Mesenchymal stem cell (in vitro differentiated cells and primary cell): ENCODE measurements around the gene FAM3B.
A peak's percentile ranks its signal among the peaks of the same experiment; 100 is the strongest.

Experiments
- DNase-seq: peaks from one replicate; pipeline ENCODE4 v3.0.0-alpha.2; 2013
- H2AFZ ChIP-seq: one replicate; pipeline ENCODE4 v1.6.1; 2013; ENCODE audit warnings: low read depth, mild to moderate bottlenecking, control low read depth, inconsistent platforms, low read length, moderate library complexity
- H2AK5ac ChIP-seq: 2 replicates; pipeline ENCODE4 v1.6.1; 2013; ENCODE audit warnings: low read length, moderate library complexity, mild to moderate bottlenecking, inconsistent platforms; ENCODE audit not compliant: severe bottlenecking
- H2BK120ac ChIP-seq: one replicate; pipeline ENCODE4 v1.6.1; 2013; ENCODE audit warnings: low read depth, mild to moderate bottlenecking, inconsistent platforms, low read length, moderate library complexity
- H2BK12ac ChIP-seq, 2 experiments: one replicate each; pipeline ENCODE4 v1.6.1; 2013; ENCODE audit warnings: inconsistent platforms in 2 of 2, low read length in 2 of 2, mild to moderate bottlenecking in 2 of 2, moderate library complexity in 2 of 2, control low read depth in 1 of 2
- H2BK15ac ChIP-seq: one replicate; pipeline ENCODE4 v1.6.1; 2013; ENCODE audit warnings: mild to moderate bottlenecking, low read depth, inconsistent platforms; ENCODE audit not compliant: poor library complexity, severe bottlenecking
- H2BK5ac ChIP-seq: 2 replicates; pipeline ENCODE4 v1.6.1; 2013; ENCODE audit warnings: low read depth, mild to moderate bottlenecking, low read length, control low read depth, inconsistent platforms; ENCODE audit not compliant: poor library complexity, severe bottlenecking
- H3K14ac ChIP-seq, 2 experiments: one replicate each; pipeline ENCODE4 v1.6.1; 2013; ENCODE audit warnings: inconsistent platforms in 2 of 2, low read length in 2 of 2, control low read depth in 1 of 2, mild to moderate bottlenecking in 1 of 2, moderate library complexity in 1 of 2
- H3K18ac ChIP-seq, 2 experiments: one replicate each; pipeline ENCODE4 v1.6.1; 2013; ENCODE audit warnings: inconsistent platforms in 2 of 2, low read length in 2 of 2, control low read depth in 1 of 2, low read depth in 1 of 2, mild to moderate bottlenecking in 1 of 2
- H3K23ac ChIP-seq, 2 experiments: one replicate each; pipeline ENCODE4 v1.6.1; 2013; ENCODE audit warnings: inconsistent platforms in 2 of 2, low read length in 2 of 2, mild to moderate bottlenecking in 2 of 2, moderate library complexity in 2 of 2, control low read depth in 1 of 2
- H3K27ac ChIP-seq: 2 replicates; pipeline ENCODE4 v1.5.1; 2013; ENCODE audit warnings: mild to moderate bottlenecking, moderate library complexity, low read length, control low read depth, inconsistent platforms; ENCODE audit not compliant: poor library complexity, severe bottlenecking
- H3K27me3 ChIP-seq, 2 experiments: 2 replicates each; pipeline versions ENCODE4 v1.6.1 to v1.7.0; 2013; ENCODE audit warnings: low read length in 2 of 2, mild to moderate bottlenecking in 2 of 2, moderate library complexity in 2 of 2, control low read depth in 1 of 2, inconsistent platforms in 1 of 2; ENCODE audit not compliant: control insufficient read depth in 1 of 2, insufficient read depth in 1 of 2
- H3K36me3 ChIP-seq, 2 experiments: 2 replicates each; pipeline versions ENCODE4 v1.6.1 to v1.7.0; 2013; ENCODE audit warnings: low read length in 2 of 2, control low read depth in 1 of 2, inconsistent platforms in 1 of 2, low read depth in 1 of 2, mild to moderate bottlenecking in 1 of 2; ENCODE audit not compliant: insufficient read depth in 2 of 2, control insufficient read depth in 1 of 2
- H3K4ac ChIP-seq, 2 experiments: one replicate each; pipeline ENCODE4 v1.6.1; 2013; ENCODE audit warnings: inconsistent platforms in 2 of 2, low read length in 2 of 2, mild to moderate bottlenecking in 2 of 2, moderate library complexity in 2 of 2, control low read depth in 1 of 2, low read depth in 1 of 2
- H3K4me1 ChIP-seq: 2 replicates; pipeline ENCODE4 v1.6.1; 2013; ENCODE audit warnings: low read depth, low read length, control low read depth; ENCODE audit not compliant: control insufficient read depth, insufficient read depth
- H3K4me2 ChIP-seq: 2 replicates; pipeline ENCODE4 v1.6.1; 2013; ENCODE audit warnings: low read length, mild to moderate bottlenecking, inconsistent platforms; ENCODE audit not compliant: poor library complexity, severe bottlenecking
- H3K4me3 ChIP-seq, 2 experiments: 2 replicates each; pipeline versions ENCODE4 v1.5.1 to v1.7.0; 2013; ENCODE audit warnings: low read length in 2 of 2, mild to moderate bottlenecking in 2 of 2, control low read depth in 1 of 2, low read depth in 1 of 2; ENCODE audit not compliant: insufficient read depth in 1 of 2
- H3K79me1 ChIP-seq: replicated peaks from 2 replicates; pipeline ENCODE4 v1.6.1; 2013; ENCODE audit warnings: mild to moderate bottlenecking, control low read depth, low read length, inconsistent platforms; ENCODE audit not compliant: poor library complexity, severe bottlenecking
- H3K9ac ChIP-seq: 2 replicates; pipeline ENCODE4 v1.7.0; 2013; ENCODE audit warnings: mild to moderate bottlenecking, low read length, moderate library complexity
- H3K9me3 ChIP-seq: 2 replicates; pipeline ENCODE4 v1.7.0; 2013; ENCODE audit warnings: mild to moderate bottlenecking, low read length; ENCODE audit not compliant: control insufficient read depth
- H4K8ac ChIP-seq: one replicate; pipeline ENCODE4 v1.6.1; 2013; ENCODE audit warnings: inconsistent platforms, mild to moderate bottlenecking, low read length, moderate library complexity
- H4K91ac ChIP-seq: one replicate; pipeline ENCODE4 v1.6.1; 2013; ENCODE audit warnings: mild to moderate bottlenecking, low read length, inconsistent platforms
- WGBS: methylation state at CpG from one replicate; pipeline ENCODE4 v1.1.7; 2013; ENCODE audit warnings: mixed read lengths; 5-methylcytosine and 5-hydroxymethylcytosine counted together

FAM3B gene

DNA sequence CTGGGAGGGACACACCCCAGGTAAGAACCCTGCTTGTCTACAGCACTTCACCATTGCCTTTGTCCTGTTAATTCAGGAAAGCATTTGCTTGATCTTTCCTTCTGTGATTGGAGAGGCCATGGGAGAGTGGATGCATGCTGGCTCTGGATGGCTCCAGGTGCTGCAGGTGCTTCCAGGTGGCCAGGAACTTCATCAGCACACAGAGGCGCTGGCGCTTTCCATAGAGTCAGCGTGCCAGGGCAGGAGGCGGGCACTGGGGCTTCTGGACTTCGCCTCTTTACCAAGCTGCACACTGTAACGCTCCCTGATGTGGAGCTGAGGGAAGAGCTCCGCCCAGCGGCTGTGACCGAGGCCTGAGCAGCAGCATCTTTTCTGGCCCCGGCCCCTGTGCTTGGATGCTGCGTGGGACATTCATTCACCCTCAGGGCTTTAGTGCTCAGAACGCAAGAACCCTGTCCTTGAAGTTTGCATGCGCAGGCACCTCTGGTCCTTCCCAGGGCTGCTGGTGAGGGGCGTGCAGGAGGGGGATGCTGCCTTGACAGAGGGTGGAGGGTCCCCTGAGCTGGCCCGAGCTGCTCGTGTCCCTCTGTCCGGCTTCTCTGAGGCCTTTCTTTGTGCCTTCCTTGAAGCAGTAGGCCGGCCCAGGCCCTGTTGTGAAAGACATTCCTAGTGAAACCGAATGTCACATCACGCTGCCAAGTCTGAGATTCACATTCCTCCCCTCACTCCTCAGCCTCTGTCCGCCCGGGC, 43.6 kb downstream of the FAM3B start:
- 62% methylated on average over 19 of the region's 22 CpGs for WGBS
- Histone ChIP-seq H3K4me2 (no peak overlapping the region), H3K4ac (no peak overlapping the region)

DNA sequence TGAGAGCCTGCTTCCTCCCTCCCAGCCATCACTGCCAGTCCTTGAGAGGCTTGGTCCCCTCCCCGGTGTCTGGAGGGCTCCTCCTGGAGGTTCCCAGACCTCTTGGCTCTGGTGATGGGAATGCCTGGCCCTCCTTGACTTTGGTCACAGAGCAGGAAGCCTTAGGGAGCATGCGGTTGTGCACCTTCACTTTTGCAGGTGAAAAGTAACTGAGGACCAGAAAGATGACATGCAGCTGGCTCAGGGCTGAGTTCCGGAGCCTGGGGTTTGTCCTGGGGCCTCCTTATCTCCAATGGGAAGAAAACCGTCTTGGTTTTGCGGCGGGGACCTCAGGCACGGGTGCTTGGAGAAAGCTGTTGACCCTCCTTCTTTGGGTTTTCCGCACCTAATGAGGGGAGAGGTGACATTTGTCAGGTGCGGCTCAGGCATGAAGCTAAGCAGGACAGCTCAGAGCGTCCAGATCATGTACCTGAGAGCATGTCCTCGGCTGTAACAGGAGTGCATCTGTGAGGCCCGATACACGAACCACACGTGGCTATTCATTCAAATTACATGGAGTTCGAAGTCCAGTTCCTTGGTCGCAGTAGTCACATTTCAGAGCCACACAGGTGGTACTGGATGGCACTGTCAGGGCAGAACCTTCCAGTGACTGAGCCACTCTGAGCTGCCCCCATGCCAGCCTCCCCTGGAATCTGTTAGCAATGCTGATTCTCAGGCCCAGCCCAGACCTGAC, 44.6 kb downstream of the FAM3B start:
- peak overlapping the region in 1 of 2 experiments; percentile 90 for H3K4me3 ChIP-seq
- WGBS = 87% methylated on average over 16 of the region's 16 CpGs
- no peak overlapping the region for H4K8ac ChIP-seq
- H3K9me3 ChIP-seq = no peaks in the 10 kb centered on the region
- H2BK12ac ChIP-seq = no peak overlapping the region
- H3K27ac ChIP-seq = no peak overlapping the region
- no peak for DNase-seq
- H2AK5ac ChIP-seq = no peak overlapping the region
- no peak overlapping the region for H4K91ac ChIP-seq
- no peaks in the 10 kb centered on the region for H3K4me1 ChIP-seq
- H3K79me1 ChIP-seq = no peaks in the 10 kb centered on the region
- H2BK5ac ChIP-seq = no peak overlapping the region
- H2AFZ ChIP-seq = no peak overlapping the region
- H2BK15ac ChIP-seq = no peak overlapping the region
- no peak overlapping the region for H3K18ac ChIP-seq
- H3K27me3 ChIP-seq = peaks cover 0 to 5% of the 10 kb centered on the region in 2 experiments
- H3K4ac ChIP-seq = no peak overlapping the region
- H3K23ac ChIP-seq = no peak overlapping the region
- no peak overlapping the region for H3K14ac ChIP-seq
- no peak overlapping the region for H2BK120ac ChIP-seq
- peaks cover 0 to 15% of the 10 kb centered on the region in 2 experiments for H3K36me3 ChIP-seq
- H3K9ac ChIP-seq = peak overlapping the region; percentile 99
- H3K4me2 ChIP-seq = no peak overlapping the region

More for the DNA sequence above, 43.6 kb downstream of the FAM3B start:
- Histone ChIP-seq H3K4me1 (no peaks in the 10 kb centered on the region), H3K27me3 (peaks cover 0 to 5% of the 10 kb centered on the region in 2 experiments), H3K4me3 (no peak overlapping the region), H3K36me3 (peaks cover 0 to 6% of the 10 kb centered on the region in 2 experiments), H2BK5ac (no peak overlapping the region), H4K8ac (no peak overlapping the region), H3K14ac (no peak overlapping the region), H2AK5ac (no peak overlapping the region), H3K27ac (no peak overlapping the region), H3K9ac (peak overlapping the region; percentile 99), H3K79me1 (no peaks in the 10 kb centered on the region), H2BK12ac (no peak overlapping the region), H3K18ac (no peak overlapping the region), H2BK120ac (no peak overlapping the region), H2BK15ac (no peak overlapping the region), H3K23ac (no peak overlapping the region), H3K9me3 (no peaks in the 10 kb centered on the region), H4K91ac (no peak overlapping the region), H2AFZ (no peak overlapping the region)
- DNase-seq = no peak

DNA sequence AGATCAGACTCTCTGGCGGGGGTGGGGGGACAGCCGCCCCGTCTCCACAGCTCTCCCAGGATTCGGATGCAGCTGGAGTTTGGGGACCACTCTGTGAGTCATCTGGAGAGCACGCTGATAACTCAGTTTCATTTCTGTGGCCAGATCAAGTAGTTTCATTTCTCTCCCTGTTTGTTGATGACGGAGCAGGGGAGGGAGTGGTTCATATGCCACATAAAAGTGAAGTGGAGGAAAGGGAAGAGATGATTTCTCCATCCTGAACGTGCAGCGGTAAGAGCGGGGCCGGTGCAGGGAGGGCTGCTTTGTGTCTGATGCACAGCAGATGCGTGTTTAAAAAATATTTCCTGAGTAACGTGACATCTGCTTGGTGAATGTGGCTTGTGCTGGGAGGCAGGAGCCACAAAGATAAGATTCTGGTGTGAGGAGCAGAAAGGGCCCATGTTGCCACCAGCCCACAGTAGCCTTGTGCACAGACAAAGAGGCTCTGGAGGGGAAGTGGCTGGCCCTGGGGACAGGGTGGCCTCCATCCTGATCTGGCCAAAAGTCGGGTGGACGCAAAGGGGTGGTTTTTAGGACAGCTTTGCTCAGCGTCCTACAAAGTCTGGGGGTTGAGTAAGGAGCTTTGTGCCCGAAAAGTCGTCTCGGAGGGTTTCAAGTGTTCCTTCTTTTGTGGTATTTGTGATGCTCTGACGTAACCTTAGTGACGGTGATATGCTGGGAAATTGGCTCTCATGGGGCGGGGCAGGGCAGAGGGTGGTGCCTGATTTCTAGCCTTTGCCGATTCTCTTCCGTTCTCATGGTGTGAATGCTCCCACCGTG, 45.4 kb downstream of the FAM3B start, which contains the start of gene MX2:
Gene MX2, plus strand, starts transcription at position 242 of the 819 bp plus-strand sequence. CDS start 14,880 bp downstream, outside the sequence.
- Histone ChIP-seq H3K4ac (no peak within 1 kb of the TSS), H2BK15ac (peak within 1 kb of the TSS; percentile 15), H3K9me3 (no peaks in the 10 kb centered on the region), H2BK12ac (no peak within 1 kb of the TSS), H3K9ac (peak within 1 kb of the TSS; percentile 99), H3K36me3 (peaks cover 0 to 15% of the 10 kb centered on the region in 2 experiments), H4K91ac (no peak within 1 kb of the TSS), H3K4me1 (peaks cover 2% of the 10 kb centered on the region), H3K4me3 (peak within 1 kb of the TSS in 1 of 2 experiments; percentile 90), H3K27me3 (peaks cover 0 to 5% of the 10 kb centered on the region in 2 experiments), H3K23ac (no peak within 1 kb of the TSS), H3K79me1 (no peaks in the 10 kb centered on the region), H4K8ac (no peak within 1 kb of the TSS), H3K27ac (no peak within 1 kb of the TSS), H2BK5ac (no peak within 1 kb of the TSS), H3K14ac (no peak within 1 kb of the TSS), H2AK5ac (no peak within 1 kb of the TSS), H2BK120ac (no peak within 1 kb of the TSS), H3K4me2 (no peak within 1 kb of the TSS), H3K18ac (no peak within 1 kb of the TSS), H2AFZ (no peak within 1 kb of the TSS)
- peak; percentile 53 for DNase-seq
- 83% methylated on average over 24 of the region's 24 CpGs for WGBS
